T-helper 2 cell (primary cell): ENCODE results near the gene LAD1.

Source experiments
- DNase-seq, 5 experiments: peaks; one replicate each; pipeline versions ENCODE4 v3.0.0 to v3.0.0-alpha.2; 2012 to 2022

LAD1 gene

DNA sequence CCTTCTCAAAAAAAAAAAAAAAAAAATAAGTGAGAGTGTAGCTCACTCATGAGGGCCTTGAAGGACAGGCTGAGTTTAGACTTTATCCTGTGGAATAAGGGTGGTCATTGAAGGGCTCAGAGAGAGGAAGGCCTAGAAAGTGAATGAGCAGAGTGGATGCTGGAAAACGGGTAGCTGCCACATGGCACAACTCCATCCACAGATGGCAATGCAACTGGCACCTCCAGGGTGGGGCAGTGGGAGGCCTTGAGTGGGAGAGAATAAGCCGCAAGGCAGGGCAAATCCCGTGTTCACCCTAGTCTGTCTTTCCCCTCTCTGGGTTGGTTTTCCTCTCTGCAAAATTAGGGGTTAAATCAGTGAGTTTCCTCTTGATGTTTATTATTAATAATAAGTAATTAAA is 19.3 kb upstream of the LAD1 start:
- DNase-seq, result no peak

DNA sequence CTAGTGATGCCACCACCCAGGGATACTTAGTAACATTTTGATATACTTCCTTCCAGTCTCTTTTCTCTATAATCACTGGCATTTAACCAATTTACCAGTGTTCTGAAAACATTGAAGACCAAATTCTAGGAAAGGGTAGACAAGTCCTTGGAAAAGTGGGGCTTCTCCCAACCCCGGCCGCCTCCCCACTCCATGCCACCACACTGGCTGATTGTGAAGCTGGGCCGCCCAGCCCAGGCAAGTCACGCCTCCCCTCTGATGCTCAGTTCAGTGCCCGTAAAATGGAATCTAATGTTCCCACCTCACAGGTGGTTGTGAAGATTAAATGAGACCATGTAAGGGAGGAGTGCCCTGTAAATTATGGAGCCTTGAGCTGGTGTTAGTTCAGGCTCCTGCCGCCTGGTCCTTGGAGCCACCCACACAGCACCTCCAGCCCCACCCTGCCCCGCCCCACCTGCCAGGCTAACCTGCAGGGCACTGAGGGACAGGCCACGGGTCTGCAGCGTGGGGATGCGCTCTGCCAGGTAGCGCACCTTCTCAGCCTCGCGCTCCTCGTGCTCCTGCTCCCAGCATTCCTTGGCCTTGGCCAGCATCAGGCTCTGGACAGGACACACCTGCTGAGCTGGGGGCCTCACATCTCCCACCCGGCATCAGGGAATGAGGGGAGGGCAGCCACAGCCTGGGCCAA is 15.1 kb upstream of the LAD1 start:
- DNase-seq, result no peak

DNA sequence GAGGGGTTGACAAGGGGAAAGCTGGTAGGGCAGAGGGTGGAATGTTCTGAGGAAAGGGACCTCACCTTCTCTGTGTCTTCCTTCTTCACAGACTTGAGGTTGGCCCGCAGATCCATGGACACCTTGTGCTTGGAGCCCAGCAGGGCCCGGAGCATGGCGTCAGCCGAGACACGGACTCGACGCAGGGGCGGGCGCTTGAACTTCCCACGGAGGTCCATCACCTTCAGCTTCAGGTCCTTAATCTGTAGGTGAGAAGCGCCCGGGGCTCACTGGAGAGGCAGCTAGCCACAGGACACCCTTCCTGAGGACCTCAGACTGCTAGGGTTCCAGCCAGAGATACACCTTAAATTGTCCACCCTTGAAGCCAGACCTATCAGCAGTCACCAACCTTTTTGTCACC is 12.2 kb upstream of the LAD1 start:
- no peak for DNase-seq

DNA sequence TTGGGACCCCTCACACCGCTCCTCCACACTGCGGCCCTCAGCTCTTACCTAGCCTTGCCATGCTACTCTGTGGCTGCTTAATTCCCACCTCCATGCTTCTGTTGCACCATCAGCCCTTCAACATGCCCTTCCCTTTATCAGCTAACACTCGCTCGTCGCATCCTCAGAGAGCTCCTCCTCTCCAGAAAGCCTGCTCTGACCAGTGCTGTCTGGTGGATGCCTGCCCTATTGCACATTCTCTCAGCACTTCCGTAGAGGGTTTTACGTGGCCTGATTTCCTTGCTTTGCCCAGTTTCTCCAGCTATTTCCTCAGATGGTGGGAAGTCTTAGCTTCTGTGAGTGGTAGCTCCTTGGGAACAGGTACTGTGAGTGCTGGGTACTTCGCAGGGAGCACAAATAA is 10.3 kb upstream of the LAD1 start:
- DNase-seq, result no peak

DNA sequence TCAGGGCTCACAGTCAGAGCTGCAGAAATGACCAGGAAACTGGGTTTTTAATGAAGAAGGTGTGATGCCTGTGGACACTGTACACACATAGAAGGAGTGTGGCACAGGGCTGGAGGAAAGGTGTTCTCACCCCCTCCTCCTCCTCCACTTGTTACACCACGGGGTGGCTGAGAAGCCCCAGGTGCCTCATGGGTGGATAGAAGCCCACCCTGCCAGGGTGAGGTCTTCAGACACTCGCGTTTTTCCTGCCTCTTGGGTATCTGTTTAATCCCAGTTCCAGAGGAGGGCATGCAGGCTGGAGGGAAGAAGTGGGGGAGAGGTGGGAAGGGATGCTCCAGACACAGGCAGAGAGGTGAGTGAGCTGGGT is 9.7 kb upstream of the LAD1 start:
- DNase-seq, result no peak

DNA sequence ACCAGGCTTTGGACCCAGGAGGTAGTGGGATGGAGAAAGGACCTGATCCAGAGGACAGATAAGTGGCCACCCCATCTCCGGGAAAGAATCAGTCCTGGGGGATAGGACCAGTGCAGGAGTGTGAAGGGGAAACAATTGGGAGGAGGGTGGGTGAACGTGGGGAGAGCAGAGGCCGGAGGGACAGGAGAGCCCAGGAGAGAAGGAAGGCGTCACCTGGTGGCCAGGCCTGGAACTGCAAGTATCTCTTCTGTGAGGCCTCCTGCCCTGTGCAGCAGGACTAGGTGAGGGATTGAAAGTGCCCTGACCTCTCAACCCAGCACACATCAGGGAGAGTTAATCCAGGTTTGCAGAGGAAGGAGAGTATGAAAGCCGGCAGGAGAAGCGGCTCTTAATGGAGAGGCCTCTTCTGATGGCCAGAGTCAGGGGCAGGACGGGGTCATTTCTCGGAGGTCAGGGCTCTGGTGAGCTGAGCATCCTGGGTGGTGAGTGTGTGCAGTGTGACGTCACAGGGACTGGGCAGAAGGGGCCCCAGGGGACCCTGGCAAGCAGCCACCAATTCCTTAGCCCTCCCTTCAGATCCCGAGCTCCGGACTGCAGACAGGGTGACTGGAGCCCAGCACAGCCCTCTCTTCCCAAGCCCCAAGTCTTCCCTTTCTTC is 9.2 kb upstream of the LAD1 start:
- peak in 4 of 5 experiments; percentile 38 to 58 (median 50) for DNase-seq

DNA sequence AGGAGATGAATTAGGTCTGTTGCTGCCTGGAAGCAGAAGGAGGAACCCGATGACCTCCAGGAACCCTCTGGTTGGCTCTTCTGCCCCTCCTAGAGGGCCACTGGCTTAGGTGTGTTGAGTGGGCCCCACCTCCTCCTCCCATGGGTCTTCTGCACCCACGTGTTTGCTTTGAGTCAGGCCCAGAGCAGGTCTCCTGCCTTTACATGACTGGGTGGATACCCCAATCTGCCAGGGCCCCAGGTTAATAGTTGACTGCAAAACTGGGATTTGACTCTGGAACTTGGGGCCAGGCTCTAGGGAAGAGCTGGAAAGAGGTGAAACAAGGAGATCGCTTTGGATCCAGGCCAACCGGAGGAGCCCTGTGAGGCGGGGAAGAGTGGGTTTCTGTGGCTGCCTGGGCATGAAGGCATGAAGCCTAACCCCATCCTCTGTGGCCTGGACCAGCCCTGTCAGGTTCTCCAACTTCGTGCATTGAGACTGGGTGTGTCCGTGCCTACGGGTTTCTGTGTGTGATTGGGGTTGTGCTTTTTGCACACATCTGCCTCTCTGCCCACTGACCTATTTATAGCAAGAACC is 7.8 kb upstream of the LAD1 start:
- DNase-seq, result no peak

DNA sequence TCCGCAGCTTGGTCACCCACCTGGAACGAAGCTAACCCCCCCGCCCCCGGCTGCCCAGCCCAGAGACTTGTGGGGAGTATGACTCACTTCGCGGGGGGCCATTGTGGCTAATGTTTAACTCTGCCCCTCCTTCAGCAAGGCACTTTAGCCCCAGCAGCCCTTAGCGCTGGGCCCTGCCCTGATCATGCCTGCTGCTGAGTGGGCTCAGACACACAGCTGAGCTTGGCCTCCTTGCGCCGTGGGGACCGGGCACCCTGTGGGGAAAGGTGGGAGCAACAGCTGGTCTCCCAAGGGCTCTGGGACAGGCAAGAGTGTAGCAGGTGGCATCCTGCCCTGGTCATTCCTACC is 6.3 kb upstream of the LAD1 start:
- no peak for DNase-seq

DNA sequence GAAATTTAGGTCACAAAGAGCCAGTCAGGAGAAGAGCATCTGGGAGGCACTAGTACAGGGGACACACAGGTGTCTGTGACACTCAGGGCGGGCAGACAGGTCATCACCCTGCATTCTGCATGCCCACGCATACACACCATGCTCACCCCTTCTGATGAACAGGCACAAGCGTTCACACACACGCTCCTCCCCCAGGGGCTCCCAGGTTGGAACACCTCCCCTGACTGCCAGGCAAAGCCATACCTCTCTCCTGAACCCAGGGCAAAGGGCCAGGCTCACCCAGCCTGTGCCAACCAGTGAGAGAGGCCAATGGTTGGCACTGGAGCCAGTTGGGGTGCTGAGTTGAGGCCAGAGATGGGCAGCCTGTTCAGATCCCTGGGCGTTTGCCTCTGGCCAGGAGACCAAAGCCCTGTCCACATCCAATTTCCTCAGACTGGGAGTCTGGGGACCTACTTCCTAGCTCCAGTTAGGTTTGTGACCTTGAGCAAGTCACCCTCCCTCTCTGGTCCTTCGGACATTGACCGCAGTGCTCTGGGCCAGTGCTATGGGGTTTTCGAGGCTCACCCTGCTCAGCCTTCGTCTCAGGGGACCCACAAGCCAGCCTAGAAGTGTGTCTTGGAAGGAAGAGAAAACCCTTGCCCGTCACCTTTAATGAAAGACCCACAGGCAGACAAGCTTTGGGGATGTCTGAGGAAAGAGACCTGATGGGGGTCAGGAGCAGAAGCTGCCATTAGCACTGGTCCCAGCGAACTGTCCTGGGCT is 5.8 kb upstream of the LAD1 start:
- no peak for DNase-seq

DNA sequence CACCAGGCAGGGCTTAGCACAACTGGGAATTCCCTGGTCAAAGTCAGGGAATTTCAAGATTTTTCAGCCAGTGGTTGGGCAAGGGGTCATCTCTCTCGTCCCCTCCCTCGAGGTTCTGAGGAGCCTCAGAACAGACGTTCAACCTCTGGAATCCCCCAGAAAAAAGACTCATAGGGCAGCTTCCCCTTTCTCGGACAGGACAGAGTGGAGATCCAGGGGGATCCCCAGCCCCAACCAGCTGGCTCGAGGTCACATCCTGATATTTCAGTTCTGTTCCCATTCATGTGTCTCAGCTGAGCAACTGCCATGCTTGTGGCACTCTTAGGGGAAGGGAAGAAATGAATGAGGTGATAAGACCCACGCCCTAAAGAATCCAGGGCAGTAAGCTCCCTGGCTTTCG is 4.9 kb upstream of the LAD1 start:
- DNase-seq, result no peak

DNA sequence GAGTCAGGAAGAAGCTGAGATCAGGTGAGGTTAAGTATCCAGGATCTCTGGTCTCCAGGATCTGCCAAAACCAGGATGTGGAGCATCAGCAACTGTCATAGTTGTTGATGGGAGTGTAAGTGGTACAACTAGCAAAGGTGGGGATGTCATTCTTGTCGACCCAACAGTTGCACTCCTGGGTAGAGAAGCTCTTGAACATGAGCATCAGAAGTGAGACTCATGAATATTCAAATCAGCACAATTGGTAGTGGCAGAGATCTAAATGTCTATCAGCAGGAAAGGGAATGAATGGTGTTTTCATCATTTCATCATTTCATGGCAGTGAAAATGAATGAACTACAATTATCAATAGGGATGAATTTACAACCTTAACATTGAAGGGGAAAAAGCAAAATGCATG is 4.2 kb upstream of the LAD1 start:
- no peak for DNase-seq

DNA sequence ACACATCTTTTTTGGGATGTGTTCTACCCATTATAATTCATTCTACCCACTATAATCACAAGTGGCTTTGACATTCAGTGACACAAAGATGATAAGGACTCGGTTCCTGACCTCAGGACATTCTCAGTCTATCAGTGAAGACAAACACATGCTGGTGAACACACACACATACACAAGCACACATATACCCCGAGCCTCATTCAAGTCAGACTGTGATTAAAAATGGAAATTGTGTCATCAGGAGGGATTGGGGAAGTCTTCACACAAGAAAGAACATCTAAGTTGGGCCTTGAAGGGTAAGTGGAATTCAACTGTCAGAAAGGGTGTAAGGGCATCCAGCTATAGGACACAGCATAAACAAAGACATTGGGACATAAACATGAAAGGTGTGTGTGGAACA is 2.6 kb upstream of the LAD1 start:
- no peak for DNase-seq

DNA sequence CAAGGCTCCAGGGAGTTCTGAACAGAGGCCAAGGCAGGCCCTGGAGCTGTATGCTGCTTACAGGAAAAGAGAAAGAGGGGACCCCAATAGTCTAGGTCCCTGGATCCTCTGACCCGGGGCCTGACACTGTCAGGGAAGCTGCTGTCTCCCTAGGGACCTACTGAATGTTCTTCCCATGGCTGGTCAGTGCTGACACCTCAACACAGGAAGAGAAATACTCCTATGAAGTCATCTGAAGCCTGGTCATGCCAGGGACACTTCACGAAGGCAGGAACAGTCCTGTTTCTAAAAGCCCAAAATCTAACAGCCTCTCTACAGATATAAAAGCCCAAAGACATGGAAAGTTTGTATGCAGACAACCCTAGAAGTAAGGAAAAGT is 1.7 kb upstream of the LAD1 start:
- no peak for DNase-seq

DNA sequence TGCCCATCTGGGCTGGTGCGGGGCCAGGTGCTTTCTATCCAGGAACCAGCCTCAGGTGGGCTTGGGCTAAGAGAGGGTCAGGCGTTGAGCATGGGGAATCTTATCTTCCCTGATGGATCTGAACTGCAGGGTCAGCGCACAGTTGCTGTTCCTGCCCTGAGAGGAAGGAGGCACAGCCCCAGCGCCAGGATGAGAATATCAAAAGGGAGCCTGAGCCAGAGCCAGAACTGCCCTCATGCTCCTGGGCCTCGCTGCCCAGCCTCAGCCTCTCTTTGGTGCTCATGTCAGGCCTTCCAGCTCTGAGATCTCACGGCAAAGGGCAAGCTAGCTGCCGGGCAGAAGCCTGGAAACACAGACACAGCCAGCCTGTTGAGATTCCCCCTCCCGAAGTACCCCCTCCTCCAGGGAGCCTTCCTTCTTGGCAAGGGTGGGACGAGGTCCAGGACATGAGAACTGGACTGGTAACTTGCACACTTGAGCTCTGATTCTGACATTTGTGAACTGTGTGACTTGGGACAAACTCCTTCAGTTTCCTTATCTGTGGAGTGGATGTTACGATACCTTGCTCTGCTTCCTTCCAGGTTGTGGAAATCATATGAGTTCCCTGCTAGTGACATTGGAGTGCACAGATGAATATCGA is 1.2 kb upstream of the LAD1 start:
- no peak for DNase-seq

DNA sequence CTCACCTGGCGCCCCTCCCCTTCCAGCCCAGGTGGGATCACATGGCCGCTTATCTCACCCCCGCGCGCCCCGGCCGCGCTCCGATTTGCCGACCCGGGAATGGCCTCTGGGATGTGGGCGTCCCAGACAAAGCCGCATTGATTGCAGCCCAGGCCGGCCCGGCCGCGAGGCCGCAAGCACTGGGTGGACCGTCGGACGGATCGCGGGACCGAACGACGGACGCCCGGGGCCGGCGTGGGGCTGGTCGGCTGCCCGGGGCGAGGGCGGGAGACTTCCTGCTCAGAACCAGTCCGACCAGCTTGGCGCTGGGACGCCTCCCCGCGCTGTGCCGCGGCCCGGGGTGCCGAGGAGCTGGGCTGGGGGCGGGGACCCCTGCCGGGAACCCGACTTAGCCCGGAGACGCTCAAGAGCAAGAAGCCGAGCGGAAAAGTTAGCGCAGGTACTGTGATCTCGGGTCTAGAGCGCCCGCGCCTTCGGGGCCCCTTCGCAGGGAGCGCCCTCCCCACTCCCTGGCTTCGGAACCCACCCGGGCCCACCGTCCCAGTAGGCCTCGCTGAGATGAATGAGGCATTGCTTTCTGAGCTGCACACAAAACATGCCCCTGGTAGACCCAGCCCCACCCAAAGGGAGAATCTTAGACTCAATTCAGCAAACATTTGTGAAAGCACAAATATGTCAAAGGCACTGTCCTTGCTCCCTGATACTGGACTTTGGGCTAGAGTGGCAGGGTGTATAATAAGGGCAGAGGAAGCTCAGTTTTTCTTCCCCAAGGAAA is 415 bp upstream of the LAD1 start:
- DNase-seq, result no peak

DNA sequence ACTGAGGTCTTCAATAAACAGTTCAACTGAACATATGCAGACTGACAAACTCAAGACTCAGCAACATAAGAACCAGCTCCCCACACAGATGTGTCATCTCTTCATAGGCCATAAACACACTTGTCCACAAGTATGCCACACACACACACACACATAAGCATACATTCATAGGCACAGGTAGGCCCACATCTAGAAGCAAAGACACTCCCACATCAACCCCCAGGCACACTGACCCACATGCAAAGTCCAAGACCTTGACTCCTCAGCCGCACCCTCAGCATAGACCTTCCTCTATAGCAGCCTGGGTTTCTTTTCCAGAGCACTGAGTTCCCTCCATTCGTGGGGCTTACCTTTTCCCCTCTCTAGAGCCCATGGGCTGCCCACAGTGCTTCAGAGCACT is 1.4 kb downstream of the LAD1 start:
- no peak for DNase-seq

DNA sequence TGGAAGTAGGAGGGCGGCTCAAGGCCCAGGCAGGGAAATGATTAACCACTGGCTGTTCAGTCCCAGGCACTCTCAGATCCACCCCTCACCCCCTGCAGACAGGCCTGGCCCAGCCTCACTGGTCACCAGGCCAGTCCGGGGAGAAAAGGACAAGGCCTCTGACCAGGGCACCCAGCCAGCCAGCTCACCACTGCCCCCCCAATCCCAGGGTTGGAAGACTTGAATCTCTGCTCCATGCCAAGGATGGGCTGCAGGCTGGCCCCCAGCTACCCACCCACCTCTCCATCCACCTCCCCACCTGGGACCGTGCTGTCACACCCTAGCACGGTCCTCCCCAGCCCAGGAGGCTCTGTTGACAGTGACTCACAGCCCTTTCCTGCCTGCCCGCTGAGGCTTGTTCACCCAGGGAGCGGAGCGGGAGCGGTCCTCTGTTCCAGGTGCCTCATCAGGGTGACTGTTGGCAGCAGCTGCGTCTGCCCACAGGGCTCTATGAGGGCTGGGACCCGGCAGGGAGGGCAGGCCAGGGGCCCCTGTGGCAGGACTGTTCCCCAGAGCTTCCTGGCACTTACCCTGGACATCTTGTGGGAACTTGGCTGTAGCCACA is 2.2 kb downstream of the LAD1 start:
- no peak for DNase-seq

DNA sequence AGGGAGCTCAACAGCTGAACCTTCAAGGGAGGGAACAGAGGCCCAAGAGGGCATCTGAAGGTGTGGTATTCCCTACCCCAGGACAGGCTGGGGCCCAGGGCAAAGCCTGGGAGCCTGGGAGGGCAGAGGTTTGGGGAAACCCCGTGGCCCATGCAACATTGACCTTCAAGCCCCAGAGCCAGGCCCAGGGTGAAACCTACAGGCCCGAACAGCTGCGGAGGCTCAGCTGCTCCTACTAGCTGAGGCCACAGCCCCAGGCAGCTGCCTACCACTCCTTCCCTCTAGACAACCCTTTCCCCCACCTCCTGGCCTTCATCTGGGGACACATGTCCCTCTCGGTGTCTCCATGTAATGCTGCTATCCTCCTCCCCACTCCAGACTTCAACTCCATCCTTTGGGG is 3.2 kb downstream of the LAD1 start:
- DNase-seq, result no peak

DNA sequence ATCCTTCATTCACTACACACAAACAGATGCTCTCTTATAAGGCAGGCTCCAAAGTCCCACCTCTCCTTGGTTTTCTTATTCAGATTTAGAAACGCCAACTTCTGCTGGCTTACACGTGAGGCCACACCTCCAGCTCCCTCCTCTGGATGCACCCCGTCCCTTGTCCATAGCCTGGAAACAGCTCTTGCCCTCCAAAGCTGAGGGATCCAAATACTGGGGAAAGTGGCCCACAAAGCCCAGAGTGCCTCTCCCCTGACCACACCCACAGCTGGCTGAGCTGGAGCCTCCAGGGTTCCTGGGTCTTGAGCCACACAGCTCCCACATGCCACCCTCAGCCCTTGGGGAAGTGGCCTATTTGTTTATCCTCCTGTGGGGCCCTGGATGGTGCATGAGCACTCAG is 4.5 kb downstream of the LAD1 start:
- DNase-seq, result no peak

DNA sequence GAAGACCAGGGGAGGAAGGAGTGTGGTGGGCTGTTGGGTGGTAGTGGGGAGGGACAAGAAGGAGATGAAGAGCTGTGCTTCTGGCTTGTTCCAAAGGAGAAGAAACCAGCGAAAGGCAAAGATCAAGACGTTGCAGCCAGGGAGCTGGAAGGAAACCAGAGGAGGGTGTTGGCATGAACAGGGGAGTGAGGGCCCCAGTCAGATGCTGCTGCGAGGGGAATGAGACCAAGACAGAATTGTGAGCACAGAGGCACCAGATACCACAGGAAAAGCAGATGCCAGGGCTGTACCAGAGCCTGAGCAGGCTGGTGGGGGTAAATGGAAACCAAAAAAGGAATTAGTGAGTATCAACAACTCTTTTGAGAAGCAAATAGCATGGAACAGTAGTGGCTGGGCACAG is 6.0 kb downstream of the LAD1 start:
- DNase-seq, result no peak

DNA sequence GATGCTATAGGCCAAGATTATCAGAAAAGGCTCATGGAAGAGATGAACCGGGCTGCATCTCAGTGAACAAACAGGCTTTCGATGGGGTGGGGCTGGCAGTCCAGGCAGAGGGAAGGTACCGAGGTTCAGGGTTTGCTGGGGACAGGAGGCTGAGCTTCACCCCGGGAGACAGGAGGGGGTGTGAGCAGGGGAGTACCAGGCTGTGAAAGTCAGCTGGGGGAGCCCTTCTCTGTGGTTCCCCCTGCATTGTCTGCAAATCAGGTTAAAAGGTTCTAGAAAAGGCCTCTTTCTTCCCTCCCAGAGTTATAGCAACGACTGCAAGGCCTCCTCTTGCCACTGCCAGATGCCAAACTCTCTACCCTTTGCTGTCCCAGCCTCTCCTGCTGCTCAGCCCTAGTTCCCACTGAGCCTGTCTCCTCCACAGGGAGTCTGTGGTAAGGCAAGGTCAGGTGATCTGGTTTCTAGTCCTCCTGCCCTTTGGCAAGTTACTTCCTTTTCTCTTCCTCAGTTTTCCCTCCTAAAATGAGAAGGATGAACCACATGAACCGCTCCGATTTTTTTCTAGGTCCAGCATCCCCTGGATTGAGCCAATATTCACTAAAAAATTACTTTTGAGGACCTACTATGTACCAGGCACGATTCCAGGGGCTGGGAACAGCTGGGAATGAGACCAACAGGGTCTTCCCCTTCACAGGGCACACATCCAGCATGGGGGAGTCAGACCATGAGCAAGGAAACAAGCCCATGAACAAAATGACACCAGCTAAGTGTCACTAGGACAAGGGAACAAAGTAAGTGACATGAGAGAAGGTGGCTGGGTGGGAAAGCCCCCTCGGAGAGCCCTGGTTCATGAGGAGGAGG is 7.2 kb downstream of the LAD1 start:
- no peak for DNase-seq
